NCI-H82 treated with DMSO at 0.1 percent for 48 hours (cell line): ENCODE measurements around the gene ANGPTL2.

ENCODE experiments used
- DNase-seq: peaks from one replicate; lab custom pipeline; 2025; ENCODE audit not compliant: unreplicated experiment; lab: John Stamatoyannopoulos, UW

ANGPTL2 gene

DNA sequence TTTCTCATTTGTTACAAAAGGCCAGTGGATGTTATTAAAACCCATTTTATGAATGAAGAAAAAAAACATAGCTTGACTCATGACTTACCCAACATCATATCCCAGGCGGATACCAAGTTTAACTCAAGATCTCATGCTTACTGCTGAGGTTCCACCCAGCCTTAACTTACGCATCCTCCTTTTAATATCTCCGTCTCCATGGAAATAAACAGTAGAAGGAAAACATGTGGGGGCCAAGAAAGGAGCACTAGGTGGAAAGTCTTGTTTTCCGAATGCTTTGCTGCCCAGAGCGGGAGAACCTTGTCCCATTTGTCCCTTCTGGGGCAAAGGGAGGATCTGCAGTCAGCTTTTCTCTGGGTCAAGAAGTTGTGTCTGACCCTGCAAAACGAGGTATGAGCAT lies 44.1 kb downstream of the ANGPTL2 start:
- no peak for DNase-seq

DNA sequence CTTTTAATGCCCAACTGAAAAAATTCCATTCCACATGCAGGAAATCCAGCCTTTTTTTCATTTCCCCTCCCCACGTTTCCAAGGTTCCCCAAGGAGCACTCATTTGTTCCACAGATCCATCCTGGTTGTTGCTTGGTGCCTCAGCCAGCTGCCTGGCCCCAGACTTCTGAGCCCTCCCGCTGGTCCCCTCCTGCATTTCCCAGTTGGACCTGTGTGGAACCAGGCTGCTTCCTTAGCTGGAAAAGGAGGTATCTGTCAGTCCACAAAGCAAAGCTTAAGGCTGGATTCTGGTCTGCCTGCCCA lies 44.8 kb downstream of the ANGPTL2 start:
- no peak for DNase-seq

DNA sequence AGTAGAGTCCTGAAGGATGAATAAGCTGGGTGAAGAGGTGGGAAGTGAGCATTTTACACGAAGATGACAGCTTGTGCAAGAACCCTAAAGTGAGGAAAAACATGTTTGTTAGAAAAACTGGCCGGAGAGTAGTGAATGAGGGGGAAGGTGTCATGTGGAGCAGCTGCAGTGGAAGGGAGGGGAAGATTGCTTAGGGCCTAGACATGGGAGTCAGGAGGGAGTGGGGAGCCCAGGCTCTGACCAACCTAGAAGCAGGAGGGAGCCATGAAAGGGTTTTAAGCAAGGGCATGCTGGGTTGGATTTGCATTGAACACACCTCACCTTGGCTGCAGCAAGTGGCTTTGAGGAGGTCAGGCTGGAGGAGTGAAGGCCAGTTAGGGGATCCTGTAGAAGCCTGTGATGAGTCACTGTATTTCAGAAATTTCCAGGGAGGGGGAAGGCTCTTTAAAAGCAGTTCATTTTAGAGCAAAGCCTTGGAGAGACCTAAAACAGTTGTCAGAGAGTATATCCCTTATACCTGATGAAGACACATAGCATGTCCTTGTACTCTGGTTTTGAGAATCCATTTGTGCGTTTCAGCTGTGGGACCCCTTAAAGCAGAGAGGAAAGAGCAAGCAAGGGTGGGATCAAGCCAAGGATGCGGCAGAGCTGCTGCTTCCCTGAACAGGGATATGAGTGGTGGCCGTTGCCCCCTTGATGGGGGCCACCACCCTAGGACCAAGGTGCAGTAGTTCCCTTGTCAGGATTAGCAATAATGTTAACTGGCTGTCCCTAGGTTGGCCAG lies 45.4 kb downstream of the ANGPTL2 start:
- DNase-seq, result no peak

DNA sequence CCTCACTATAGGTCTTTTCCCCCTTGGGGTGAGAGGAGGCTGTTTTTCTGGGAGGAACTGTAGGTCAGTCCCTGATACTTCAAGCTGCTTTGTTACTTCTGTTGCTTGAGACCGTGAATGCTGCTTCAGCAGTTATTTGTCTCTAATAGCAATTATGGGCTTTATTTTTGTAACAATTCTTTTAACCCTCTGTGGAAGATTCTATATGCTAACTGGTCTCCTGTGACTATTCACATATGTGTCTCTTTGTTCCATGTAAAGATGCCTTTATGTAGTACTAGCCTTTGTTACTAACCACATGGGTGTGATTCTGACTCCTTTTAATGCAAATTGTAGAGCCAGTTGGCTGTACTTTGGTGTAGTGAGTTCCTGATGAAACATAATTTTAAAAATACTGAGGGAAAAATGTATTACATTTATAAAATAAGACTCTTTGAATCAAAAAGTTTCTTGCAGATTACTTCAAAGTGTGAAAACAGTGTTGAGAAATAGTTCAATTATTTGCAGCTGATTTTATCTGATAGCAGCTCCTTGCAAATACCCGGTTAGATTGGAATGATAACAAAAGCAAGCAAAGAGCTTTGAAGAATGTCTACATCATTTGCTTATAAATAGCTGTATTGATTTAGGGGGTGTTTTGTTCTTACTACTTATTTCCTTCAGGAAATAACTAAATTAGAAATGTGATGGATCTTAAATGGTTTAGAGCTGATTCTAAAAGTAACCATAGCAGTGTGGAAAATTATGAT lies 46.6 kb downstream of the ANGPTL2 start:
- no peak for DNase-seq

DNA sequence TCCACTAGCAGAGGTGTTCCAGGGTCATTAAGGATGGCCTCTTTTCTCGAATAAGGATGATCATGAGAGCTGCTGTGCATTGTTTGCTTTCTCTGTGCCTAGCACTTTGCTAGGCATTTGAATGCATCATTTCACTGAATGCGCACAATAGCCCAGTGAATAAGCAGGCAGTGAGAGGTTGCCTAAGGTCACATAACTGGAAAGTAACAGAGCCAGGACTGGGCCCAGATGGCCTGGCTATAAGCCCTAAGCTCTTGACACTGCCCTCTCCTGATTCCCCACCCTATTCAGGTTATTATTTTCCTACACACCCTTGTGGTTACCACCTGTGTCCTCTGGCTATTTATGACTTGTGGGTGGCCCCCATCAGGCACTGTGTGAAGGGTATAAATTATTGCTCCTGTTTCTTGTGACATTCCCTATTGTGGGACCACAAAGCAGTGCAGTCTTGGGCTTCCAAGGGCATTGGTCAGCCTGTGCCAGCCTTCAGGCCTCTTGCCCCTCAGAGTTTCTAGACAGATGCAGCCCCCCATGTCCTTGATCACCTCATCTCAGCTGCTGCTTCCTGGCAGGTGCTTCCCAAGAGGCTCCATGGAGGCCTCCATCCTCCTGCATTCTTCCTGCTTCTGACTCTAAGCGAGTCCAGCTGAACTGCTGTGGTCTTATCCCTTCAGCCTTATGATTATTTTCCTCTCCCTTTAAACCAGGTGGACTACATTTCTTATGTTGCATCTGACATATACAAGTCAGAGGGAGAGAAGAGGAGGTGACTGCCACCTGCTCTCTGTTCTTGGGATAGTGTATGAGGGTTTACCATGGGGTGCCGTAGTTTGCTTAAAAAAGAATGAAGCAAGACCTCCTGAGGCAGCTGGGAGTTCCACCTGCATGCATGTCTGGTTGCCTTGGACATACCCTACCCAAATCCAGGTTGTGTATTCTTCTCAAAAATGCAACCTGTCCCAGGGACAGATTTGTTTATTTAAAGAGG lies 47.6 kb downstream of the ANGPTL2 start:
- DNase-seq, result peak; percentile 25

DNA sequence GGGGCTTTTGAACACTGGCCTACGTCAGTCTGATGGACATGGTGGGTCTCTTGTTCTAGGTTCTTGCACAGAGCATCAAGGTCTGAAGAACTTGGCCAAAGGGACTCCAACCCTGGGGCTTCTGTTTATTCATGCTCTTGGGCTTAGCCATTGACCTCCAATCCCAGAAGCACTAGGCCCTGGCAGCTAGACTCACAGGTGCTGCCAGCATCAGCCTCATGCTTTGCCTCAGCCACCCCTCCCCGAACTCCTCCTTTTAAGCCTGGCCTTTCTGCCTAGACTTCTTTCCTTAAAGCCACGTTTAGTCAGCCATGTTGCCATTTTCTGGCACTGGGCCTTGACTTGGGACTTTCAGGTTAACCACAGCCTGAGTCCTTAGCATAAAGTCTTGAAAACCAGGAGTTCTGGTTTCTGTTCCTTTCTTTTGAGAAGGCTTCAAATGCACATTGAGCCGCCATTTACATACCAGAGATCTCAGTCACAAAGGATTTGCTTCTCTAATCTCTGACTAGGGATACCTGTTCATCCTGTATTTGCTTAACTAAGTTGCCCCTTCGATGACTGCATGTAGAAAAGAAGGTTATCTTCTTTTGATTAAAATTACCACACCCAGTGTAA lies 54.7 kb downstream of the ANGPTL2 start:
- no peak for DNase-seq

DNA sequence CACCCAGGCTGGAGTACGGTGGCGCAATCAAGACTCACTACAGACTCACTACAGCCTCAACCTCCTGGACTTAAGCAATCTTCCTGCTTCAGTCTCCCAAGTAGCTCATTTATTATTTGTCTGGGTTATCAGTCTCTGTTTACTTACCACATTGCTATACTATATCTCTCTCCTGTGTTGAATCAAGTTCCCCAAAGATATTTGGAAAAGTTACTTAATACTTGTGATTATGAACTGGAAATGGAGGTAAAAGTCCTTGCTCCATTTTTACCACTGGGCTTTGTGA lies 55.6 kb downstream of the ANGPTL2 start:
- no peak for DNase-seq

DNA sequence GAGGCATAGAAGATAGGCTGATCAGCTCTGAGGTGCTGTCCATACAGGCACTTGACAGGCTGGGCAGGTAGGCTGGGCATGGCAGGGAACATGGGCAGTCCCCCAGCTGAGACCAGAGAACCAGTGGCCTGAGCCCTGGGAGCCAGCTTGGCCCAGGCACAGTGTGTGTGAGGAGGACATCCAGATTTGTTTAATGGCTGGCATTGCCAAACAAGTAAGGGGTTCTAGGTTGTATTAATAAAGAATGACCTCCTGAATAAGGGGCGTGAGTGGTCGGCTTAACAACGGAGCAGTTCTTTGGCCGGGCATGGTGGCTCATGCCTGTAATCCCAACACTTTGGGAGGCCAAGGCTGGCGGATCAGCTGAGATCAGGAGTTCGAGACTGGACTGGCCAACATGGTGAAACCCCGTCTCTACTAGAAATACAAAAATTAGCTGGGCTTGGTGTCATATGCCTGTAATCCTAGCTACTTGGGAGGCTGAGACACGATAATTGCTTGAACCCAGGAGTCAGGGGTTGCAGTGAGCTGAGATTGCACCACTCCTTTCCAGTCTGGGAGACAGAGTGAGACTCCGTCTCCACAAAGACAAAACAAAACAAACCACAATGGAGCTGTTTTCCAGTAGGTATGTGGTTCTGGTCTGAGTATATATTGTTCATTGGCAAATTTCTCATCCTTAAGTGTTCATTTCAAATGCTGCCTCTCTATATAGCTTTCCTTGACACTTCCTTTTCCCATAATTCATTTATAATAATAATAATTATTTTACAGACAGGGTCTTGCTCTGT lies 56.2 kb downstream of the ANGPTL2 start:
- no peak for DNase-seq

DNA sequence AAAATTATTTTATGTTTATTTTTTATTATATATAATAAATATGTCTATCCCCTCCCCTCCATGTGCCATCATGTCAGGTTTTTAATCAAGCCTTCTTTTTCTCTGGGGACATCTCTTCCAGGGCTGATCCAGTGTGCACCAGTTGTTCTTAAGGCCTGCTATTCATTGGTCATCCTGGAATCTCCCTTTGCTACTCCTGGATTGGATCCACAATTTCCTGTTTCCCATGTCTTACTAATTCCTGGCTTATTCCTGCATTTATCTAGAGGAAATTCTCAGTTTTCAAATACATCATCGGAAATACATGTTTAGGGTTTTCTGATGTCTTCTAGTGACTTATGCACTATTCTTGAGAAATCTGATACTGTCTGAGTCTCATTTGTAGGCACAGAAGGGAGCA lies 56.8 kb downstream of the ANGPTL2 start:
- DNase-seq, result no peak

DNA sequence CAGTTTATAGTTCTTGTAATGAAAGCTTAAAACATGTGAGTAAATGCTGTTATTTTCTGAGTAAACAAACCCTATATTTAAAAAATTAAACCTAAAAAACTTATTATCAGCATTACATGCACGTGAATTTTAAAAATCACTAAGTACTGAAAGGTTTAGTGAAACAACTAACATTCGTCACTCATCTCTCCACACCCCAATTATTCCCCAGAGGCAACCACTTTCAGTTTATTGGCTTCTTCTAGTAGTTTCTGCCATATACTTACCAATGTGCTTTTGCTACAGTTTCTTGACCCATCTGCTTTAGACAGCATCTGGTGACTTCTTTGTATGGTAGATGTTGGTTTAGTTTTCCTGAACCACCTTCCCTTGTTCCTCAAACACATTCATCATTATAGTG lies 58.1 kb downstream of the ANGPTL2 start:
- no peak for DNase-seq

DNA sequence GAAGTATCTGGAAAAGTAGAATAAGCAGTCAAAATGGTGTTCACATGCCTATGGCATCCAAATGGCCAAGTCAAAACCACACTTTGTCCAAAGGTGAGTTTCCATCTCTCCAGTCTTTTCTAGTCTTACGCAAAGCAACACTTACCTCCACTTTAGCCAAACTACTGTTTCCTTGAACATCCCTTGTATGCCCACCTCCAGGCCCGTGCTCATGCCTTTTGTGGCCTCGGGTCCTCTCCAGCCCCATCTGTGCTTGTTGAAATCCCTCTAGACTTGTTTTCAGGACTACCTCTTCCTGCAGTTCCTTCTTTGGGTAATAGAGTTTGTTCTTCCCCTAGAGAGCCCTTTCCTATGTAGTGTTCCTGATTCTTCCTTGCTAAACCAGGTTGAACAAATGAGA lies 61.0 kb downstream of the ANGPTL2 start:
- no peak for DNase-seq

DNA sequence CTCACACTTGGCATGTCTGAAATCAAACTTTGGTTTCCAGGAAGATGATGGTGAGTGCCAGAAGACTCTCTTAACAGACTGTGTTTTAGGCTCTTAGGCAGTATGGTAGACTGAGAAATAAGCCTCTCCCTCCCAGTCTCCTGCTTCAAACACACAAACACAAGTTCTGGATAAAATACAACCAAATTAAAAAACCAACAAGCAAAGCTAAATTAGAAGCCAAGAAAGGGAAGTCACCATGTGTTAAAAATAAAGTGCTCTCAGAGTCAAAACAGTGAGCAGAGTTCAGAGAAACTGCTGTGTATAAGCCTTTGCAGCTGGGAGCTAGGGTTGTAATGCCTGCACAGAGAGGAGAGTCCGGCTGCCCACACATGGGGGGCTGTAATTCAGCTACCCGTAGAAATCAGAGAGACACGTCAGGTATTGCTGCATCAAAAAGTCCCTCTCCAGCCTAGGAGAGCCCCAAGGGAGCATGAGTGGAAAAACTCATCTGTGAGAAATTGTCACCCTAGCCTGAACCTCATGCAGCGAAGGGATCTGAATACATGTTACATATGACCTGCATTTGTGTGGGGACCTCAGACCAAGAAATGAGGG lies 62.6 kb downstream of the ANGPTL2 start:
- DNase-seq, result no peak

DNA sequence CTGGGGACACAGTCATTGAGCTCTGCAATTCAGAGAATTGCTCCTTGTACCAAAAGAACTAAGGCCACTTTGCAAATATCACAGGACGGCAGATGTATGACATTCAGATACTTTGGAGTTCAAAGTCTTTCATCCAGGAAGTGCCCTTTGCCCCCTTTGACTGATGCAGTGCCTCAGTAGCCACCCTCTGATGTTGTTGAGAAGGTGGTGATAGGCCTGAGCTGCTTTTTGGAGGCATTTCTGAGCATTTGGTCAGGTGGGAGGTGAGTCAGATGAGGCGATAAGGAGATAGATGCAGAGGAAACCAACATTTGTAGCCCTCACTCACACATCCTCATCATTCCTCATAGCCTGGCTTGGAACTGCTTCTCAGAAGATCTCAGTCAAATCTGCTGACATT lies 63.4 kb downstream of the ANGPTL2 start:
- DNase-seq, result no peak

DNA sequence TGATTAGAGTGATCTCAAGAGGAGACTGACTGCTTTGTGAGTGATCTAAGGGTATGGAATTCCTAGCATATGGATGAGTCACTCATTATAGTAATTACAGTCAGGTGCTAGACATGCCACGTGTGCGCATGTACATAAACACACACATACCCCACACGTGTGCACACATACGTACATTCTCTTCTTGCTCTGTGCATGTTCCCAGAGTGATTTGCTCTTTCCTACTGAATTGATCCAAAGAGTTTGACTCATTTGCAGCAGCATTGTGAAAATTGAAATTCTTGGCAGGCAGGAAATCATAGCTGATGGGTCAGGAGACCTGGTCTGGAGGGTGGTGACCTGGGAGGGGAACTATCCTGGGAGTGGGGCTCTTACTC lies 63.8 kb downstream of the ANGPTL2 start:
- DNase-seq, result no peak

DNA sequence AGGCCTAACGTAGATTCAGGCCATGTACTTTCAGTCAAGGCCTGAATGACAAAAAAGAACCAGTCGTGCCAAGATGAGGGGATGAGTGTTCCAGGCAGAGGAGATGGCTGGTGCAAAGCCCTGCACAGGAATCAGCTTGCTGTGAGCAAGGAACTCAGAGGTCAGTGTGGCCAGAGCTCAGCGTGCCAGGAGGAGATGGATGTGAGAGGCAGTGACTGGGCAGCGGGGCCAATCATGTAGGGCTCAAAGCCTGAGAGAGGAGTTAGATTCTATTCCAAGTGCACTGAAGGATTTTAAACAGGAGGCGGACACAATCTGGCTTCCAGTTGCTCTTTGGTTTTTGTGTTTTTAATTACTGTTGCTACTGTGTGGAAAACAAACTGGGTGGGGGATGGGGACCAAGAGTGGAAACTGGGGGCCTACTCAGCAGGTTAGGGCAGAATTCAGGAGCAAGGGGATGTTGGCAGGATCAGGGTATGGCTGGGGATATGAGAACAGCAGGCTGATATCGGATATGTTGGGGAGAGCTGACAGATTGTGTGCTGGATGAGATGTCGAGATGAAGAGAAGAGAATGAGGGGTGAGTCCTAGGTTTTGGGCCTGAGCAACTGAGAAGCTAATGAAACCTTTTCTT lies 64.3 kb downstream of the ANGPTL2 start:
- DNase-seq, result no peak

DNA sequence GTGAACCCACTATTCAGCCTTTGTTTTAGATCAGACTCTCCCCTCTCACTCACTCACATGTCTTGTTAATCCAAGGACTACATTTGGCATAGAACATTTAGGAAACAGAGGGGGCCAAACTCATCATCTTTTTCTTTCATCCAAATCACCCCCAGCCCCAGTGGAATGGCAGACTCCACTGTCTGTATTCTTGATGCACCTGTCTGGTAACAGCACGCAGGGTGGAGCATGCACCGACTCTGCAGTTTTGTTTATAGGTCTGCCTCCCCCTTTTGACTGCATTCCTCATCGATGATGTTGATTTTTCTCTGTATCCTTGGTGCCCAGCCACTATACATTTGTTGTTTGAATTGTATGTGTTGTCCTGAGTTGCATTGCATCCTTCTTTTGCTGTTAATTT lies 66.0 kb downstream of the ANGPTL2 start:
- no peak for DNase-seq

DNA sequence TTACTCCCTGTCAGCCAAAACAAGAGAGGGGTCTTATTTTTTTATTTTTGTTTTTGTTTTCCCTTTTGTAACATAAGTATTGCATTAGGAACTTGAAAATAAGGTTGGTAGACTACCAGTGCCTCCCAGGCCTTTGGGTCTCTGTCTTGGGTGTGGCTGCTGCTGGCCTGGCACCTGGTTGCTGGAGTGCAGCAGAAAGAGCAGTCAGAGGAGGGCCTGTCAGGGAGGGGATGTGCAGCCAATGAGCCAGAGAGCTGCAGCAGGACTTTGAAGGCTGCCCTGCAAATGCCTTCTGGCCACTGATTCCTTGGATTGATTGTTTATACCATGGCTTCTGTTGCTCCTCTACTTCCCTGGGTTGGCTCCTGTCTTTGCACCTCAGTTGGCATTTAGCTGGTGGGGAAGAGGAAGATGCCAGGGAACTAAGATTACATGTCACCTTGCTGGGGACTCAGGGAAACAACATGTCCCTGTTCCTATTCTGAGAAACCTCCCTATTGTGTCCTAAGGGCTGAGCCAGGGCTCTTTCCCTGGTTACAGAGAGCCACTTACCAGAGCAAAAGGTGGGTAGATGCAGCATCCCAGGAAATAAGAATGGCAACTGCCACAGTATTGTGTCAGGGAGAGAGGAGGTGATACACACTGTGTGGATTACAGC lies 66.6 kb downstream of the ANGPTL2 start:
- no peak for DNase-seq

DNA sequence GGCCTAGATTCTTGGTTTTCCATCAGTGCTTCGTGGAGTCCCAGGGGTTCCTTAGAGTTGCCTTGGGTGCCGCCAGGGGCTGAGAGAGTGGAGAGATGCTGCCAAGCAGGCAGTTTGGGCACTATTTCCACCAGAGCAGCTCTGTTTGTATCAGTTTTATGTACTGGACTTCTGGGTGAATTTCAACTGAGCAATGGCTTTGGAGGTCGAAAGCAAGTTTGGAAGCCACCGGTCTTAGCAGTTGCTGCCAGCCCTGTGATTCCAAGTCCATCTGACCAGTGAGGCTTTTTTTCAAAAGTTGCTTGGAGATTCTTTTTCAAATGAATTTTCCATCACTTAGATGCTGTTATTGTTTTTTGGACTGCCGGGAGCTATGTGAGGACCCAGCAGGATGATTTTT lies 68.5 kb downstream of the ANGPTL2 start:
- DNase-seq, result no peak

DNA sequence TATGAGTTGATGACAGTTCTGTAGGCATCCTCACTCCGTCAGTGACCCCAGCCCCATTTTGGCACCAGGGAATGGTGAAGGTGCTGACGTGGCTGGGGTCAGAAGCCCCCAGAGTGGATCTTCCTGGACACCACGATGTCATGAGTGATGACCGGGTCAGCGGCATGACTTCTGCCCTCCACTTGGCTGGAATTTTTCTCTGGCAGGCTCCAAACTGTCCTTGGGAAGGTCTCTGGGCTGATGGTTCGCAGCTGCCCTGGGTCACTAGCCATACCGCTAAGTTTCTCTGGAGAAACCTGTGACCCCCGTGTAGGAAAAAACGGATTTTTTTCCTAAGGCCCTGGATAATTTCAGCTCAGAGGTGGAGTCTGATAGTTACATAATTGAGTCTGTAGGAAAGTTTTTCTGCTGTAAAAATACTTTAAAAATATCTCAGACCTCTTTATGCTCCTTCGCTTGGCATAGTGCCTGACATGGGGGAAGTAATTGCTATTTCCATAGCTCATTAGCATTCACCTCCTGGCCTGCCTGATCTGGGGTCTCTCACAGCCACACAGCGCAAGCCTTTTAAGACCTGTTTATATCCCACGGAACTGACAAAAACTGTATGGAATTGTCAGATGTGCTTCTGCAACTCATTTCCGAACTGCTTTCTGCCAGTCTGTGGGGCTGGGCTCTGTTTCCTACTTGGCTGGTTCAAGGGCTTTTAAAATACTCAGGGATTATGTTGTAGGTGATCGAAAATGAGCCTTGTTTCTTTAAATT lies 69.2 kb downstream of the ANGPTL2 start:
- DNase-seq, result no peak
